Limb (tissue), 2 donors: ENCODE measurements around the gene RHOXF2B.
"Not testable (repeated sequence)": the region's sequence is repeated elsewhere in the genome, so short reads cannot be mapped to it uniquely, and the experiment has no call there.

Source experiments
- DNase-seq, 2 donors: peaks; one replicate each; pipeline ENCODE4 v3.0.0-alpha.2; 2016; ENCODE audit errors: extremely low spot score in 2 of 2

RHOXF2B gene

DNA sequence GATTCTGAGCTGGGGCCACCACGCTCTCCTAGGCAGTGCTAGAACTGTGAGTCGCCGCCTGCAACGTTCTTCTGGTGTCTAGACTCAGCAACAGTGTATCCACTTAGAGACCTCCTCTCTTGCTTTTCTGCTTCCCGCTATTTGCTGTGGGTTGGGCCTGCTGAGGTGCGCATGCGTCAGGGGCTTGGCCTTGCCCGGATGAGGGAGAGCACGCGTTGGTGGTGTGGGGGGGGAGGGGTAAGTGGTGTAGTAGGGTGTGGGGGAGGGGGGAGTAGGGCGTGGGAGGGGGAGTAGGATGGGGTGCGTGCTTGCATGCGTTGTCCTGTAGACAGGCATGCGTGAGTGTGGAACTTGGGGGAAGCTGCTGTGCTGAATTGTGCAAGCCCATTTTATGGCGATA, at the start of gene RHOXF2B:
RHOXF2B (minus strand) TSS at position 101 of the 400 bp plus-strand sequence. CDS start 138 bp downstream, outside the sequence.
- DNase-seq: not testable (repeated sequence)

DNA sequence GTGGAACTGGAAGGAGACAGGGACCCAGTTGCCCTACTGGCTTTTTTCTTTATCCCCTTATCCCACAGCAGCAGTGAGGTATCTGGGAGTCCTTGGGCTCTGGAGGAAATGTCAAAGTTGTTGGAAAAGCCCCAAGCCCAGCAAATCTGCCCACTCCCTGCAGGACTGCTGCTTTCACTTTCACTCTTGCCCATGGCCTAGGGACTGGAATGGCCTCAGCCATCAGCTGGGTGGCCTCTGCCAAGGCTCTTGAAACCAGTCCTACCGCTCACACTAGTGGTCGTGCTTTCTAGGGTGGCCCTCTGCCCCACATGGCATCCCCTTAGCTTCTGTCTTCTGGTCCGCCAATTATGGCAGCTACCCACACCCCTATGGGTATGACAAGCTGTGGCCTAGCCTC, 48.0 kb upstream of the RHOXF2B start:
- no peak for DNase-seq

DNA sequence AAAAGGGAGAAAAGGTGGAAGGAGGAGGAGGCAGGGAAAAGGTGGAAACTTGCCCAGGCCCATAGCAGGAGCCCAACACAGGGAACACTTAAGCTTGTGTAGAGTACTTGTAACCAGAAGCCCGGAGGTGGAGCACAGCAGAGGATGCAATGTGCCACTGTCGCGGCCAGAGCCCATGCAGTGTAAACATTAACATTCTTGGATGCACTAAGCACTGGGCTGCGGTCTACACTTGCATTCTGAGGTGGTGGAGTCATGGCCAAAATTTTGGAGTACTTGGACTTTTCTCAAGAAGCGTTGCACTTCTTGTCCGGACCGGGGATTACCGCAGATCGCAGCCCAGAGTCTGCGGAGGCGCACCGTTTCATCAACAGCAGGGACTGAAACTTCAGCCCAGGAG, 42.7 kb upstream of the RHOXF2B start:
- no peak for DNase-seq

DNA sequence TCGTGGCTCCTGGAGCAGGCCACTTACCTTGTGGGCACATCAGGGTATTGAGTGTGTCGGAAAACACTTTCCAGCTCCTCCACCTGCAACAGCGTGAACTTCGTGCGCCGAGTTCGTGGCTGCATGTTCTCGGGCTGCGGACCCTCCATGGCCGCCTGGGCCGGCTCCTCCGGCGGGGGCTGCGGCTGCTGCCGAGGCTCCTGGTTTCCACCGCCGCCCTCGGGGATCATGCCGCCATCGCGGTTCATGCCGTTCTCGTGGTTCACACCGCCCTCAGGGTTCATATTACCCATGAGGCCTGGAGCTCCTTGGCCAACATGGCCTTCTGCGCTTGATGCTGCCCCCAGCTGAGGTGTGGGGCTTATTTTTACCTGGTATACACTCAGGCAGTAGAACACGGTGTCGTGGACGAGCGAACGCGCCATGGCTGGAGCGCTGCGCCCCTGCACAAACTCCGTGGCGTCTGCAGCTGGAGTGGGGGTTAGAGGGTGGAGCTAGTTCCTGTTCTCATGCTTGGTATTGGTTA, 38.0 kb upstream of the RHOXF2B start, which contains the start of gene RHOXF1:
RHOXF1 (minus strand) TSS at position 476 of the 526 bp plus-strand sequence; CDS start at position 425, 51 bp downstream.
- no peak for DNase-seq

DNA sequence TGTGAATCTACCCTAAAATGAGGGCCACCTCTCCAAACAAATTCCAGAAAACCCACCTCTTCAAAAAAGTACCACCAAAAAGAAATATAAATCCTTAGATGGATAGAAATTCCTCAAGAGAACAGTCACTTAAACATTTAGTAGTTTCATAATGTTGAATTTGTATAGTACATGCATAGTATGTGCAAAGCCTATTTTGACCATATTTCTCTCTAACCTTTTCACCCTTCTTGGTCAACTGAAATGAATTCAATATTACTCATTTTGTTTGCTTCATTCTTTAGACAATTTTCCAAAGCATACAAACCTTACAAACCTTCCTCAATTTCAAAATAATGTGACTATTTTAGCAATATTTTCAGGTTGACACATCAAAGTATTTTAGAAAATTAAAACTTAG, 34.1 kb upstream of the RHOXF2B start:
- DNase-seq: no peak

DNA sequence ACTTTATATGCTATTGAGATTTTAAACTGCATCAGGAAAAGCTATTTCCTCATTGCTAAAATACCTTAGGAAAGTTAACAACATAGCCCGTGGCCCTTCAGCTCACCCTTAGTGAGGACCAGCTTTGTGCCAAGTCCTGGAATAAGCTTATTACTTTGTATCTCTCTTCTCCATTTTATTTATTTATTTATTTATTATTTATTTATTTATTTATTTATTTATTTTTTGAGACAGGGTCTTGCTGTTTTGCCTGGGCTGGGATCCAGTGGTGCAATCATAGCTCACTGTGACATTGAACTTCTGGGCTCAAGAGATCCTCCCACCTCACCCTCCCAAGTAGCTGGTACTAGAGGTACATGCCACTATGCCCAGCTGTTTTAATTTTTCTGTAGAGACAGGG, 31.9 kb upstream of the RHOXF2B start:
- DNase-seq: no peak

DNA sequence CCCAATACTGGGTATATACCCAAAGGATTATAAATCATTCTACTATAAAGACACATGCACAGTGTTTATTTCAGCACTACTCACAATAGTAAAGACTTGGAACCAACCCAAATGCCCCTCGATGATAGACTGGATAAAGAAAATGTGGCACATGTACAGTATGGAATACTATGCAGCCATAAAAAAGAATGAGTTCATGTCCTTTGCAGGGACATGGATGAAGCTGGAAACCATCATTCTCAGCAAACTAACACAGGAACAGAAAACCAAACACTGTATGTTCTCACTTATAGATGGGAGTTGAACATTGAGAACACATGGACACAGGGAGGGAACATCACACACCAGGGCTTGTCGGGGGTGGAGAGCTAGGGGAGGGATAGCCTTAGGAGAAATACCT, 27.2 kb upstream of the RHOXF2B start:
- not testable (repeated sequence) for DNase-seq

DNA sequence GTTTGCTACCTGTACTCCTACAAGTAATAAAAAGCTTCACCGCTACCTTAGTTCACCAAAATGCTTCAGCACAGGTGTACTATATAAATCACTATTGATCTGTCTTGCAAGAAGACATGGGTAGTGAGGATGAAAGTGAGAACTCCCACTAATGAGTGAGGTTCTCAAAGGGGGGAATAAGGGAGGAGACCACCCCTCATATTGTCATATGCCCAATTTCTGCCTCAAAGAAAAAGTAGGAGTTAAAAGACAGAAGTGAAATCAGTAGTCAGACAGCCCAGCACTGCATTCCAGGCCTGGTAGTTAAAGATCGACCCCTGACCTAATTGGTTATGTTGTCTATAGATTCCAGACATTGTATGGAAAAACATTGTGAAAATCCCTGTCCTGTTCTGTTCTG, 23.6 kb upstream of the RHOXF2B start:
- DNase-seq: not testable (repeated sequence)

DNA sequence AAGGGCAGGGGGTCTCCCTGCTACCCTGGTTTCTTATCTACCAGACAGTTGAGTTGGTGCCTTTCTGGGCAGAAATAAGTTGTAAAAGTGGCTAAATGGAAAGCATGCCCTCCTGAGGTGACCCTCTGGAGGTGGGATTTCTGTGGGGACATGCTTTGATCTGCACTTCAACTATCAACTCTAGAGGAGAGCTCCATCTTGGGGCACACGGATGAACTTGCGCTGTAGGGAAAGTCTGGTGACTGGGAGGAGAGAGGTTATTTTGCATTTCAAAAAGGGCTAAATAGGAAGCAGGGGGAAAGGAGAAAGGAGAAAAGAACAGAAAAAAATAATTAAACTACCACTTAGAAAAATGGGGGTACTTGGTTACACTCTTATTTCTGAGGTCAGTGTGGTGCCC, 12.7 kb upstream of the RHOXF2B start:
- DNase-seq: no peak

DNA sequence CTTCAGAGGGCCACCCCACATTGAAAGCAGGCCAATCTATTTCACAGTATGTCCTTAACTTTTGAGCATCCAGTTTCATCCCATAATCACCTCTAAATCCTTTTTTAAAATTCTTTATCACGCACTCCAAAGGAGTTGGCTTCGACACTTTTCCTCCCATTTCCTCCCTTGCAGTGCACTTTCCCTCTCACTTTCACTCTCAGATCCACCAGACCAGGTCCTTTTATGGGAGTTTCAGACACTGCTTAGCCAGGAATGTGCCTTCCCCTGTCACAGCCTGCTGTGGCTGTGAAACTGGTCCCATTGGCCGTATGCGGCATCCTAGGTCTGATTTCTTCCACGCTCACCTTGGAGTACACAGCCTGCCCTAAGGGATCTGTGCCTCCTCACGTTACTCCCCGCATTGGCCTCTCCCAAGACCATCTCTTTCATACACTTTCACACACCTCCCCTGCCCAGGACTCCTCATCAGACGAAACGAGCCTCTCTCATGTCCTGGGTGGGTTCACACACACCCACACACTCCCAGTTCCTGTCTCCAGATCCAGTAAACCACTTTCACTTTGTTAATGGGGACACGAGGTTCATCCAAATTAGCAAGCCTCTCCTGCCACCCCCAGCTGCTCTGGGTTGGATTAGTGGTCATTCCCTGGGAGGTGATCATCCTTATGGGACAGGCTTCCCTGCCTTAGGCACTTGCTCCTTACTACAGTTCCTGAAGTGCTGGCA, 10.0 kb upstream of the RHOXF2B start:
- no peak for DNase-seq

DNA sequence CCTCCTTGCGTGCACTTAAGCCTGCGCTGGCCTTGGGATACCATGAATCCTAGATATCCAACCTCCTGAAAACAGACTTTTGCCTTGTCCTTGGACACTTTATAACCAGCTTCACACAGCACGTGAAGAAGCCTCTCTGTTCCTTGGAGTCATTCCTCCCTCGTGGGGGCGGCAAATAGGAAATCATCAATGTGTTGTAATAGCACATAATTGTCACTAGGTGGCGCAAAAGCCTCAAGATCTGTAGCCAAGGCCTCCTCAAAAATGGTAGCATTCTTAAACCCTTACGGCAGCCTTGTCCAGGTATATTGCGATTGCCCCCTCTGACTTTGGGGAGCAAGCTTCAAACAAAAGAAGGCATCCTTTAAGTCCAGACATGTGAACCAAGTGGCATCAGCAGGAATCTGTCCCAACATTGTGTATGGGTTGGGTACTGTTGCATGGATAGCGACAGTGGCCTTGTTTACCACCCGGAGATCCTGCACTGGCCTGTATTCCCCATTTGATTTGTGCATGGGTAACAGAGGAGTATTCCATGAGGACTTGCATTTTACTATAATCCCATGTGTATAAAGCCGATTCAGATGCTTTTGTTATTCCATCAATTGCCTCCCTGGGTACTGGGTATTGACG, 8.2 kb upstream of the RHOXF2B start:
- DNase-seq: not testable (repeated sequence)

DNA sequence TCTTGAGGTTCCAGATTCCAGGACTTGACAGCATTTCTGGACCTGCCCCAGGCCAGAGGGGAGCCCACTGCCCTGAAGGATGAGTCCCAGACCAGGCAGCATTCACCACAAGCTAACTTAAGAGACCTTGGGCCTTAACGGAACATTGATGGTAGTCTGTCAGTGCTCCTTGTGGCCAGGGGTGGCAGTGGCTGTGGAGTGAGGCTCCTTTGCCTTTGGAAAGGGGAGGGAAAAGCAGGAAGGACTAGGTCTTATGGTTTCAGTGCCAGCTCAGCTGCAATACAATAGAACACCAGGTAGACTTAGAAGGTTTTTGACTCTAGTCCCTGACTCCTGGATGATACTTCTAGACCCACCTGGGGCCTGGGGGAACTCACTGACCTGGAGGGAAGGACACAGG, 11.3 kb downstream of the RHOXF2B start:
- not testable (repeated sequence) for DNase-seq

DNA sequence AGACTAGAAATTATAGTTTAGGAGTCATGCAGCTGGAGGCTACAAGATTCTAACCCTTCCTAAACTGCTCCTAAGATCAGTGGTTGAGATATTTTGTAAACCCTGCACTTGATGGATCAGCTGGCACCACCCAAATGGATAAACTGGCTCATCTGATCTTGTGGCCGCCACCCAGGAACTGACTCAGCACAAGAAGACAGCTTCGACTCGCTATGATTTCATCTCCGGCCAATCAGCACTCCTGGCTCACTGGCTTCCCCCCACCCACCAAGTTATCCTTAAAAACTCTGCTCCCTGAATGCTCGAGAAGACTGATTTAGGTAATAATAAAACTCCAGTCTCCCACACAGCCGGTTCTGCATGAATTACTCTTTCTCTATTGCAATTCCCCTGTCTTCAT, 34.8 kb downstream of the RHOXF2B start:
- not testable (repeated sequence) for DNase-seq

DNA sequence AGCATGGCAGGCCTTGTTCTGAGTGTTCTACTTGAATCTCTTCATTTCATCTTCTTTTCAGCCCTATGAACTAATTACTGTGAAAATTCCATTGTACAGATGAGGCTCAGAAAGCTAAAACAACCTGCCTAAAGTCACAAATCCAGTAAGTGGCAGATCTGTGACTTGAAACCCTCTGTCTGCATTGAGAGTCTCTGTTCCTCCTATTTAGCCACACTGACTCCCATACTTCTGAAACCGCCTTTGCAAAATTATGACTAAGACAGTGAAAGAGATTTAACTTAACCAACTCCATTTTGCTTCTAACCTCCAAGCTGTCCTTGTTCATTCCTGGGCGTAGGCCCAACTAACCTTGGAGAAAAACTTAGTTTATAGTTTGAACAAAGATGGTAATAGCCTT, 35.2 kb downstream of the RHOXF2B start:
- not testable (repeated sequence) for DNase-seq

DNA sequence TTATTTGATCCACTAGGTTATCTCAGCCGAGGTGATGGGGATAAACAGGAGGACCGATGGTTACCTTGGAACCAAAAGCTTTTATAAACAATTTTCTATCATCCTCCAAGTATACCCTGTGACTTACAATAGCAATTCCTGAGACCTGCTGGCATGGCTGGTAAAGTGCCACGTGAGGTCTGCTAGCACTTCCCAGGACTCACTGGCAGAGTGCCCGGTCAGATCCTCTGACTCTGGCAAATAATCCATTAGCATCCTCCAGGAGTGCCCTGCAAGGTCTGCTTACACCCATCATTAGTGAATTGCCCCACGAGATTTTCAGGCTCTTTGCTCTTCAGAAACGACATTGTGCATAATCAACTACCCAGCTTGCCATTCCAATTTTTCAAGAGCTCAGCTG, 37.3 kb downstream of the RHOXF2B start:
- not testable (repeated sequence) for DNase-seq

DNA sequence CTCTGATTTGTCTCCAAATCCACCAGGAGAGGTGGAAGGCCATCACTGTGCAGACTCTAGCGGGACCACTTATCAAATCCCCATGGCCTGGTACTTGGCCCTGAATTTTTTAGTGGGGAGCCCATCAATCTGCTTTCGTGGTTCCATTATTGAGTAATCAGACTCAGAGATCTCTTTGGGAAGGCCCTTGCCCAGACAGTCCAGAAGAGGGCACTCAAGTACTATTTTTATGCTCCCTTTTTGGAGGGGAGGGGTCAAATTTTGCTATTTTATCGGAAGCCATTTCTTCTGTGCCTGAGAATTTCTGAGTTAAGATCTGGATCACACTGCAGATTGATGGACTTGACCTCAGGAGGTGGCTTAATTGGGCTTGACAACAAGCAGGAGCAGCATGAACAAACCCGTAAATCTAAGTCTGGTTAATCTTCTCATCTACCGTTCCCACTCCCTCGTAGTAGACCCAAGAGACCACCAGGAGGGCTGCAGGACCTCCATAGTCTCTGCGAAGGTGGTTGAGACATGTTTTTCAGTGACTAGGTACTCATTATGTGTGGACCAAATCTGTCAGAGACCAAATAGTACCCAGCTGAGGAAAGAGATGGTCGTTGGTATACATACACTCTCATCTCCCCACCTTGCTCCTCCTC, 38.3 kb downstream of the RHOXF2B start:
- DNase-seq: not testable (repeated sequence)

DNA sequence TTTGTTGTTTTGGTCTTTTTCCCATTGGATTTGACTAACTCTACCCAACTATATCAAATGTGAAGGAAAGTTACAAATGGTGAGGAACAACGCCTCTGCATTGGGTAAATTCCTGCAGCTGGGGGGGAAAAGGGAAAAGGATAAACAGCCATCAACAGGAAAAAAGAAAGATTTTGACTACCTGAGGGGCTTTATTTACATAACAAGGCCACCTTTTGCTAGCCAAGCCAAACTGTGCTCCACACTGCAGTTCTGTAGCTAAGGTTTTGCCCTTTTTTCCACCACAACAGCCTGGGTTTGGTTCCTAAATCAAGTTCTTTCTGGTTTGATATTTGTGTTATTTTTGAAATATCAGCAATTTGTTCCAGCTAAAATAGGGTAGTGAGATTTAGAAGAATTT, 40.8 kb downstream of the RHOXF2B start:
- no peak for DNase-seq

DNA sequence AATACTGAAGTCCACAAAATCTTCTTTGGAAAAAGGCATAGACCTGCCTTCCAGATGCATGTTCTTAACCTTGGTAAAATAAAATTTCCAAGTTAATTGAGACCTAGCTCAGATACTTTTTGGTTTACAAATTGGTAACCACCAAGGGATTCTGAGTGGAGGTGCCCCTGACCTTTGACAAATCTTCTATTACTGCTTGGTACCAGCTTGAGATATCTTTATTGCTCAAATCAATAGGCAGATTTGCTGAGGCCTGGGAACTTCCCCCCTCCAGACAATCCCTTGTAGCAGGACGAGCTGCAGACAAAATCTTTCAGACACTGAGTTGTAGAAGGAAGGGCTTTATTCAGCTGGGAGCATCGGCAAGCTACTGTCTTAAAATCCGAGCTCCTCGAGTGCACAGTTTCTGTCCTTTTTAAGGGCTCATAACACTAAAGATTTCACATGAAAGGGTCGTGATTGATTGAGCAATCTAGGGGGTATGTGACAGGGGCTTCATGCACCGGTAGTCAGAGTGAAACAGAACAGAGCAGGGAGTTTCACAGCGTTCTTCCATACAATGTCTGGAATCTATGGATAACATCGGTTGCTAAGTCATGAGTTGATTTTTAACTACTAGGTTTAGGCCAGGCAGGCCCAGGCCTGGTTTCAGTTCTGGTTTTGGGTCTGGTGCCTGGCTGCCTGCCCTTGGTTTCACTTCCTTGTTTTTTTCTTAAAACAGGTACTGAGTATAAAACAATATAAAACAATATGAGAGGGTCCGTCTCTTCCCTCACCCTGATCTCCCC, 41.8 kb downstream of the RHOXF2B start:
- DNase-seq: not testable (repeated sequence)

DNA sequence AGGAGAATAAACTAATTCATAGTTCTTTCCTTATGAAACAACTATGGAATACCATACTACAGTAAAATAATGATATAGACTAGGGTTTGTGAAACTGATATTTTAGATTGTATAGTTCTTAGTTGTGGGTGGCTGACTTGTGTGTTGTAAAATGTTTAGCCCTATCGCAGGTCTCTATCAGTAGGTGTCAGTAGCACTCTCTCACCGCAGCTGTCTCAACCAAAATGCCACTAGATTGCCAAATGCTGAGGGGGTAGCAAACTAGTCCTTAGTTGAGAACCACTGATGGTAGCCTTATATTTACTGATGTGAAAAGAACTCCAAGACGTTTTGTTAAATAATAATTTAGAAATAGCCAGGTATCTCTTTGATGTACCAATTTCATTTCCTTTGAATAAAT, 48.1 kb downstream of the RHOXF2B start:
- no peak for DNase-seq

DNA sequence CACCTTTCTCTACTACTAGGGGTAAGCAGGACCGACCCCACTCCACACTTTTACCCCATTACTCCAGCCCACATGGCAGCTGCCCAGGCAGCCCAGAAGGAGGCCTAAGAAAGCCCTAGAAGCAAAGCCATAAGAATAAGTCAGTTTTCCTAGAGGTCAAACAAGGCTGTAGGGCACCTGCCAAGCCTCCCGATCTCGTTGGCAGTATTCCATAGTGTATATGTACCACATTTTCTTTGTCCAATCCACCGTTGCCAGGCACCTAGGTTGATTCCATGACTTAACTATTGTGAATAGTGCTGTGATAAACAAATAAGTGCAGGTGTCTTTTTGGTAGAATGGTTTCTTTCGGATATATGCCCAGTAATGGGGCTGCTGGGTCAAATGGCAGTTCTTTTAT, 54.2 kb downstream of the RHOXF2B start:
- DNase-seq: no peak

DNA sequence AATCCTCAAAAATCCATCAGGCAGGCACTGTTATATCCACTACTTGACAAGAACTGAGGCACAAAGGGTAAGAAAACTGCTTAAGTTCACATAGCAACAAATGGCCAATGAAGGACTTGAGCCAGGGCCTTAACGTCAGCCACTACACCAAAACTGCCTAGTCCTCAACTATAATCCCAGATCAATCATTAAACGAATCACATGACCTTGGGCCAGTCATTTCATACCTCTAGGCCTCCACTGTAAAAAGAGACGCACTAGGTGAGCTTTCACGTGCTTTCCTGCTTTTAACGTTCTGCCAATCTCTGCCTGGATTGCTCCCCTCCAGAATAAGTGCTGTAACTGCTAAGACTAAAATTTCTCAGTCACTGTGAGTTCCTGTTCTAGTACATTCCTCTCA, 54.7 kb downstream of the RHOXF2B start:
- no peak for DNase-seq
